Natural killer cell (primary cell): ENCODE data around the gene ELP4. TPM values are rescaled to one million over a fixed set of nuclear protein-coding genes. Genes with fewer than 3 reads are reported as not detected.

Experiments used
- ATAC-seq, 3 donors: fragments of 150-1000 bp in 2 of 3; fragments of 200-7000 bp in 1 of 3; cut with Tn5 transposase; 1 replicate in 1 of 3; 2 replicates in 2 of 3; pipeline ENCODE4 v1.10.0; 2021; ENCODE audit warnings: mild to moderate bottlenecking in 2 of 3, moderate library complexity in 2 of 3
- DNase-seq, 2 donors: peaks; one replicate each; pipeline versions ENCODE4 v3.0.0 to v3.0.0-alpha.2; 2013 to 2021; ENCODE audit warnings: mixed read lengths in 1 of 2
- H3K27ac ChIP-seq: one replicate; pipeline ENCODE4 v1.5.1; 2013; ENCODE audit warnings: mild to moderate bottlenecking, low read length
- H3K27me3 ChIP-seq: one replicate; pipeline ENCODE4 v1.6.1; 2013; ENCODE audit warnings: low read length; ENCODE audit not compliant: control insufficient read depth, insufficient read depth
- H3K36me3 ChIP-seq: one replicate; pipeline ENCODE4 v1.6.1; 2013; ENCODE audit warnings: low read length; ENCODE audit not compliant: control insufficient read depth, insufficient read depth
- H3K4me1 ChIP-seq: one replicate; pipeline ENCODE4 v1.6.1; 2013; ENCODE audit warnings: low read length; ENCODE audit not compliant: control insufficient read depth, insufficient read depth
- H3K4me3 ChIP-seq: one replicate; pipeline ENCODE4 v1.5.1; 2013; ENCODE audit warnings: low read length
- H3K9me3 ChIP-seq: one replicate; pipeline ENCODE4 v1.6.1; 2013; ENCODE audit warnings: low read length; ENCODE audit not compliant: control insufficient read depth, insufficient read depth
- H3K27ac Mint-ChIP-seq, 2 donors: one replicate each; pipeline ENCODE4 v1.8.0; 2022; ENCODE audit warnings: mild to moderate bottlenecking in 2 of 2, mixed read lengths in 2 of 2, moderate library complexity in 1 of 2
- H3K27me3 Mint-ChIP-seq, 2 donors: one replicate each; pipeline ENCODE4 v1.8.0; 2022; ENCODE audit warnings: low read depth in 2 of 2, mixed read lengths in 2 of 2
- H3K36me3 Mint-ChIP-seq: one replicate; pipeline ENCODE4 v1.8.0; 2022; ENCODE audit warnings: mixed read lengths
- H3K4me1 Mint-ChIP-seq, 2 donors: one replicate each; pipeline ENCODE4 v1.8.0; 2022; ENCODE audit warnings: mixed read lengths in 2 of 2
- H3K4me3 Mint-ChIP-seq: one replicate; pipeline ENCODE4 v1.8.0; 2022; ENCODE audit warnings: mild to moderate bottlenecking, moderate library complexity, mixed read lengths
- H3K9me3 Mint-ChIP-seq, 2 donors: one replicate each; pipeline ENCODE4 v1.8.0; 2022; ENCODE audit warnings: mixed read lengths in 2 of 2
- WGBS: methylation state at CpG from one replicate; pipeline ENCODE4 v1.1.7; 2013; ENCODE audit warnings: missing lambda C conversion rate; ENCODE audit not compliant: insufficient coverage; 5-methylcytosine and 5-hydroxymethylcytosine counted together
- intact Hi-C: fragments of 100-400 bp; cut with micrococcal nuclease; formaldehyde crosslinking; loops from one replicate; pipeline ENCODE4 v1.14.2; 2022
- total RNA-seq, 4 donors: library from RNA; stranded (reverse); fragments of 120-200 nt in 1 of 4; gene quantifications; one replicate each; pipeline versions ENCODE4 v1.2.3 to v1.2.4, GENCODE V29; 2013 to 2022
- TF ChIP-seq, protein P1 (sequence below): fragments of 200-600 bp; IDR thresholded peaks from one replicate; pipeline ENCODE4 v1.8.0; 2022; ENCODE audit warnings: antibody characterized with exemption

Gene ELP4
- total RNA-seq, 3 donors from 2014 or later (not counting 1 experiment from before 2014, with no cell fraction given): 22.8 to 29.6 (median 23.4) TPM

GRCh38 chr11:31808721-31809540 lies 299.4 kb downstream of the ELP4 start:
- peaks cover 27% of the 10 kb centered on the region for H3K36me3 Mint-ChIP-seq
- H3K4me1 Mint-ChIP-seq: peaks cover 44 to 50% of the 10 kb centered on the region in 2 donors
- H3K27ac Mint-ChIP-seq: no peak overlapping the region

GRCh38 chr11:31809541-31809856 lies 299.9 kb downstream of the ELP4 start:
- DNase-seq: no peak
- Histone ChIP-seq H3K4me3 (no peak overlapping the region), H3K9me3 (peaks cover 17% of the 10 kb centered on the region), H3K27ac (no peak overlapping the region), H3K36me3 (no peaks in the 10 kb centered on the region), H3K4me1 (peaks cover 57% of the 10 kb centered on the region), H3K27me3 (peaks cover 85% of the 10 kb centered on the region)
- no peak overlapping the region for H3K27ac Mint-ChIP-seq
- peaks cover 21% of the 10 kb centered on the region for H3K36me3 Mint-ChIP-seq
- intact Hi-C loops: no loop called here
- peaks cover 39 to 46% of the 10 kb centered on the region in 2 donors for H3K4me1 Mint-ChIP-seq
- TF ChIP-seq, protein P1, sequence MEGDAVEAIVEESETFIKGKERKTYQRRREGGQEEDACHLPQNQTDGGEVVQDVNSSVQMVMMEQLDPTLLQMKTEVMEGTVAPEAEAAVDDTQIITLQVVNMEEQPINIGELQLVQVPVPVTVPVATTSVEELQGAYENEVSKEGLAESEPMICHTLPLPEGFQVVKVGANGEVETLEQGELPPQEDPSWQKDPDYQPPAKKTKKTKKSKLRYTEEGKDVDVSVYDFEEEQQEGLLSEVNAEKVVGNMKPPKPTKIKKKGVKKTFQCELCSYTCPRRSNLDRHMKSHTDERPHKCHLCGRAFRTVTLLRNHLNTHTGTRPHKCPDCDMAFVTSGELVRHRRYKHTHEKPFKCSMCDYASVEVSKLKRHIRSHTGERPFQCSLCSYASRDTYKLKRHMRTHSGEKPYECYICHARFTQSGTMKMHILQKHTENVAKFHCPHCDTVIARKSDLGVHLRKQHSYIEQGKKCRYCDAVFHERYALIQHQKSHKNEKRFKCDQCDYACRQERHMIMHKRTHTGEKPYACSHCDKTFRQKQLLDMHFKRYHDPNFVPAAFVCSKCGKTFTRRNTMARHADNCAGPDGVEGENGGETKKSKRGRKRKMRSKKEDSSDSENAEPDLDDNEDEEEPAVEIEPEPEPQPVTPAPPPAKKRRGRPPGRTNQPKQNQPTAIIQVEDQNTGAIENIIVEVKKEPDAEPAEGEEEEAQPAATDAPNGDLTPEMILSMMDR: no peak
- peak overlapping the region; percentile 87 for H3K4me3 Mint-ChIP-seq
- peaks cover 60 to 69% of the 10 kb centered on the region in 2 donors for H3K27me3 Mint-ChIP-seq
- 17% methylated on average over 6 of the region's 6 CpGs for WGBS
- no peak for ATAC-seq
- no peaks in the 10 kb centered on the region for H3K9me3 Mint-ChIP-seq

More at GRCh38 chr11:31808721-31809540, 299.4 kb downstream of the ELP4 start:
- Histone ChIP-seq H3K36me3 (no peaks in the 10 kb centered on the region), H3K27ac (no peak overlapping the region), H3K4me3 (no peak overlapping the region), H3K4me1 (peaks cover 57% of the 10 kb centered on the region), H3K27me3 (peaks cover 86% of the 10 kb centered on the region), H3K9me3 (peaks cover 22% of the 10 kb centered on the region)
- Mint-ChIP-seq H3K4me3 (peak overlapping the region; percentile 87), H3K27me3 (peaks cover 62 to 72% of the 10 kb centered on the region in 2 donors), H3K9me3 (no peaks in the 10 kb centered on the region)
- TF ChIP-seq, protein P1: no peak
- DNase-seq: no peak
- no peak for ATAC-seq
- intact Hi-C loops: no loop called here
- 10% methylated on average over 20 of the region's 21 CpGs for WGBS

- H3K27me3 Mint-ChIP-seq: peaks cover 63 to 70% of the 10 kb centered on the region in 2 donors
- intact Hi-C loops: no loop called here
- peaks cover 39 to 48% of the 10 kb centered on the region in 2 donors for H3K4me1 Mint-ChIP-seq
- H3K27ac ChIP-seq: no peak overlapping the region
- peaks cover 87% of the 10 kb centered on the region for H3K27me3 ChIP-seq
- H3K4me1 ChIP-seq: peaks cover 55% of the 10 kb centered on the region
- ATAC-seq (peak in 1 of 3 donors; percentile 23), DNase-seq (peak in 1 of 2 donors; percentile 26)
- peak overlapping the region; percentile 87 for H3K4me3 Mint-ChIP-seq
- whole genome bisulfite sequencing: 4% methylated on average over 91 of the region's 91 CpGs
- peaks cover 19% of the 10 kb centered on the region for H3K36me3 Mint-ChIP-seq
- H3K9me3 Mint-ChIP-seq: no peaks in the 10 kb centered on the region
- no peaks in the 10 kb centered on the region for H3K36me3 ChIP-seq
- no peak overlapping the region for H3K4me3 ChIP-seq
- peak overlapping the region in 1 of 2 donors; percentile 37 for H3K27ac Mint-ChIP-seq
- H3K9me3 ChIP-seq: peaks cover 14% of the 10 kb centered on the region
- TF ChIP-seq, protein P1: no peak
Observed at GRCh38 chr11:31809857-31810778, 300.6 kb downstream of the ELP4 start.
